GM18505 (cell line): ENCODE data around the gene RAD51B.
A peak's percentile ranks its signal among the peaks of the same experiment; 100 is the strongest.

Experiments
- ATAC-seq: cut with Tn5 transposase; IDR thresholded peaks from one replicate; pipeline ENCODE4 v1.9.1; 2021; ENCODE audit not compliant: unreplicated experiment
- POLR2A ChIP-seq: IDR thresholded peaks from 4 replicates; pipeline ENCODE4 v1.6.1; 2011; ENCODE audit warnings: borderline replicate concordance; ENCODE audit not compliant: insufficient read depth, insufficient read length; ENCODE audit errors: extremely low read depth

Gene RAD51B

DNA sequence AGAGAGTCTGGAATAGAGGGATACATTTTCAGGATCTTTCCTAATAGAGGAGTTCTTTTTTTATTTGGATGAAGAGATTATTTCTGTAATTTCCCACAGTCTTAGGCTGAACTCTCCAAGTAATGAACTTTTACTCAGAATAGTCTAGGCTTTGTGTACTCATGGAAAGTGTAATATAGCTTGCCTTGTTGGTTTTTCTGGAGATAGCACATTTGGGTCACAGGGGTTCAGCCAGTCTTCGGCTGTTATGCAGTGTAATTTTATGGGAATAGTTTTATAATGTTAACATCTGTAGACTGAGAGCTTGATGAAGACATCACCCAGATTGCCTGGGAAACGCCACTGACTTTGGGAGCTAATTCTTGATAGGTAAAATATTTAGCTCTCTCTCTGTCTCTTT is 450.8 kb downstream of the RAD51B start:
- no peak for TF ChIP-seq POLR2A
- ATAC-seq, result no peak

DNA sequence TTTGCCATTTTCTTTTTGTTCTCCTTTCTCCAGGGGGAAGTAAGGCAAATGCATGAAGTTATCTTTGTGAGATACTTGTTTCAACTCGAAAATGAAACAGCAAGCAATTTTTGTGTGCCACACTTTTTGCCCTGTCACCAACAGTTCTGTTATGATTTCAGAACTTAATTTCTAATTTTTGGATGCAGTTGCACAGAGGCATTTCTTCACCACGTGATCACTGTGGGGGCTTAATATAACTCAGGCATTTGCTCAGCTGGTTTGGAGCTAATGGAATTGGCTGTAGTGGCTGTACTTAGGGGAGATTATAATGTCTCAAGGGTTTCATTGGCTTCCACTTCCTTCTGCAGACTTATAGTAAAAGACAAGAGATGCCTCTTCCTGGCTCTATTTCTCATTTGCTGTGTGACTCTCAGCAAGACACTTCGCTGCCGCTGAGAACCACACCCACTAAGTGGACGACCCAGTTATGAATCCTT is 452.4 kb downstream of the RAD51B start:
- no peak for ATAC-seq

DNA sequence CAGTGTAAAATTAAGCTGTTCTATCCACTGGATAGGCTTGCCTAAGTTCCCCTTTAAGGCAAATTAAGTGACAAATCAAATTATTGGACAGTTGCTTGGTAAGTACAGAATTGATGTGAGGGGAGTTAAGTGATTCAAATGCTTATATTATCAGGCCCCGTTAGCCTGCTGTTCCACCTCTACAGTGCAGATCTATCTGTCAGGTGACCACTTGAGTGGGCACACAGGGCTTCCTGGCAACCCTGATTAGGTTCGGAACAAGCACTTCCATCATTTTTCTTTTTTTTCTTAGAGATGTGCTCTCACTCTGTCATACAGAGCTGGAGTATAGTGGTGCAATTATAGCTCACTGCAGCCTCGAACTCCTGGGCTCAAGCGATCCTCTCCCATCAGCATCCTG is 453.8 kb downstream of the RAD51B start:
- TF ChIP-seq POLR2A, result no peak
- no peak for ATAC-seq

More for the DNA sequence above, 452.4 kb downstream of the RAD51B start:
- TF ChIP-seq POLR2A, result no peak

DNA sequence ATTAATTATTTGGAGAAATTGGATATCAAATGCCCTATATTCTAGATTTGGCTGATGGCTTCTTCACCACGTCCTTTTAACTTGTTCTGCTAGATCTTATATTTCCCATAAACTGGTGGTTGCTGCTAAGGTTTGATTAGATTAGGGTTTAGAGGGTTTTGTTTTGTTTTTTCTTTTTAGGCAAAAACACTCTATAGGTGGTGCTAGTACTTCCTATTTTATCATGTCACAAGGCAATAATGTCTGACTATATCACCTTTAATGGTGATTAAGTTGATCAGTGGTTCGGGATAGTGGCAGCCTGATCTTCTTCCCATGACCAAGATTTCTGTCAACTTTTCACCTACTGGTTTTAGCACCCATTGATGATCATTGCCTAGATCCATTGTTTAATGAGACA is 455.1 kb downstream of the RAD51B start:
- no peak for TF ChIP-seq POLR2A
- no peak for ATAC-seq

DNA sequence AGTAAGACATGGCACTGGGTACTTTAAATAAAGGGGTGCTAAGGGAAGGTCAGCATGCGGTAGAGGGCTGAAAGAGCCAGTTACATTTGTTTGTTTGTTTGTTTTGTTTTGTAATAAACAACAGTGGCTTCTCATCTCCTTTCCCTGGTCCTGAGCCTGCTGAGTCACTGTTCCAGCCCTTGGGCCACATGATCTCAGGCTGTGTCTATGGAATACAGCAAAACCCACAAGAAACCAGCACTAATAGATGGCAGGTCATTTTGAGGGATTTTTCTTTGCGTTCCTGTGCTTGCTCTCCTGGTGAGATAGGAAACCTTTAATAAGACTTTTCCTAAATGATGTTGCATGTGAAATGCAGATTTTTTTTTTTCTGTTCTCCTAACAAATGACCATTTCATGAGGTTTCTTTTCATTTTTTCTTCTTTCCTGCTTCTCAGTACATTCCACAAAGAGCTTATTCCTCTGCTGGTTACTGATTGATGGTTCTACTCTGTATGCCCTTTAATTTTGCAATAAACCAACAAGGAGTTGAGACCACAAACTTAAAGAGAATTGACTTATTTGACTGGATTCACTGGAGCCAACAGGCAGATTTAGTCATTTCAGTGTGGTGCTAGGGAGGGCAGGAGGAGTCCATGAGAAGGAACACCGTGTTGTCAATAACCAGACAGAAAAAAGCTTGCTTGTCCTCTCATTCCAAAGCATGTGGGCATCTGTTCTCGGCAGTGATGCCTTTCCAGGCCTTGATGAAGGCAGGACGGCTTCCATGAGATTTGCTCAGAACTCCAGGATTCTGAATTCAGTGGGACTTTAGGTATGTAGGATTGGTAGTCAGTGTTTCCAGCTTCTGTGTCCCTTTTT is 459.2 kb downstream of the RAD51B start:
- ATAC-seq, result no peak
- TF ChIP-seq POLR2A, result peak; percentile 30

DNA sequence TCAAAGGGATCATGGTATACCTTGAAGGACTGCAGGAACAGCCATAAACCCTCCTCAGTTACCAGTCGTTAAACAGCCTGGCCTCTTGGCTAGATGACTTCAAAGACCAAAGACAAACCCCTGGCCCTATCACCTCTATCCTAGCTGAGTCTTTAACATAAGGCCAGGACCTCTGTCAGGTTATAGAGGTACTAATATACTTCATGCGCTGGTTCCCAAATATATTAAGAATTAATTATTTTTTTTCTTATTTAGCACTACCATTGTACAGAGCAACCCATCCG is 459.8 kb downstream of the RAD51B start:
- no peak for ATAC-seq
- no peak for TF ChIP-seq POLR2A

DNA sequence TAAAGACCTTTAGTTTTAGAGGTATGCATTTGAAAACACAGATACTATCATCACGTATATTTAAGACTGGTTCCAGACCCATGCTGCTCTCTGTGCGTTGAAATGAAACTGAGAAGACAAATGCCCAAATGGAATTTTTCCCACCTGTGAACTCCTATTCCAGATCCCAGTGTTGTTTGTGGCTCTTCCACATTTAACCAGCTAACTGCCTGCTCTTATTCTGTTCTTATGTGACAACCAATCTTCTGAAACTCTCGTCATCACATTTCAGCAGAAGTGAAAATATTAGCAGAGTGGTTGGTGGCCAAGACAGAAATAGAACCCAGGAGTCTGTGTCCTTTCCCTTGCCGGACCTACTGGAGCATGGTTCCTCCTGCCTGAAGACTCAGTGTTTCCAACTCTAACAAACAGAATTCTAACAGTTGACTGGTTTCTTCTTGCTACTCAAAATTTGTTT is 460.2 kb downstream of the RAD51B start:
- peak; percentile 37 for ATAC-seq
- peak; percentile 79 for TF ChIP-seq POLR2A

DNA sequence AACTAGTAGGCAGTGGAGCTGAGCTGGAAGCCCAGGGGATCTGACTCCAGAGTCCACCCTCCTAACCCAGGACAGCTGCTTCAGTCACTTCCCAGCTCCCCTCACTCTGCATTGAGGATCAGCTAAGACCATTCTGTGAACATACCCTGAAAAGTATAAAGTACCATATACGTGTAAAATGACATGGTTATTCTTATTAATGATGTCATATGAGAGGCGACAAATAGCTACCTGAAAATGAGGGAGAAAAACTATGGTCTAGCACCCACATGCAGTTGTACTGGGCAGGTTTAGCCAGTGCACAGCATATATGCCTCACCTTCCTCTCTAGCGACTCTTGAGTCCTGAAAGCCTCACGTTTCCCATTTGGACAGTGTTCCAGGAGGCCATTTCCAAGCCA is 461.9 kb downstream of the RAD51B start:
- TF ChIP-seq POLR2A, result no peak
- no peak for ATAC-seq

DNA sequence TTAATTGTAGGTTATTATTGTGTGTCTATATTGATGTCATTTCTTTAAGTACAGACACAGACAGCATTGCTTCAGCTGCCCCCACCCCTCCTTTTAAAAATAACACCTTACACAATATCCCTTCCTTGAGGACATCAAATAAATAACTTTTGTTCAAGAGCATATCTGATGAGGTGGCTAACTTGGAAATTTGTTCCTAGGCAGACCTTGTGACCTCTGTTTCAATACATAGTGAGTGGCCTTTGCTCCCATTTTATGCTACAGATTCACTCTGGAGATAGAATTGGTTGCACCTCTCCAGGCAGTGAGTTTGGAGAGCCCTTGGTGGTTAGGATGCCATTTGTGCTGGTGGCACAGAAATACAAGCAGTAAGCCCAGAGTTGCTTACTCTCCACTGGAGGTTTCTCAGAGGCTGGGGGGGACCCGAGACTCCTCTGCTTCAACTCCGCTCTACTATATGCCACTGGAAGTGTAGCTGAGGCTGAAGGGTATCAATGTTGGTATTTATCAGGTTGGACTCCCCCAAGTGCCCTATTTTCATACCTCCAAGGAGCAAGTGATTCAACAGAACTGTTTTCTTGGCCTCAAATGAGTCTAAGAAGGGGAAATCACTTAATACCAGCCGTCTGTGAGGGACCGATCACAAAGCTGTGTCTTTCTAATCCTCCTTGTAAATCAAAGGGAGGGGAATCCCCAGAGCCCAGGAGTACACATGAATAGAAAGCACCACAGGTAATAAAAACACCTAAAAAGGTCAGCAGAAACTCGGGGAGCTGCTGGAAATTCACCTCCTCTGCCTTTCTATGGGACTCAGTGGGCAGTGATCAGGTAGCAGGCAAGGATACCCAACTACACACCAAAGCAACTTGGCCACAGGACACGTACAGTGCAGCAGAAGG is 463.1 kb downstream of the RAD51B start:
- no peak for TF ChIP-seq POLR2A
- ATAC-seq, result no peak

DNA sequence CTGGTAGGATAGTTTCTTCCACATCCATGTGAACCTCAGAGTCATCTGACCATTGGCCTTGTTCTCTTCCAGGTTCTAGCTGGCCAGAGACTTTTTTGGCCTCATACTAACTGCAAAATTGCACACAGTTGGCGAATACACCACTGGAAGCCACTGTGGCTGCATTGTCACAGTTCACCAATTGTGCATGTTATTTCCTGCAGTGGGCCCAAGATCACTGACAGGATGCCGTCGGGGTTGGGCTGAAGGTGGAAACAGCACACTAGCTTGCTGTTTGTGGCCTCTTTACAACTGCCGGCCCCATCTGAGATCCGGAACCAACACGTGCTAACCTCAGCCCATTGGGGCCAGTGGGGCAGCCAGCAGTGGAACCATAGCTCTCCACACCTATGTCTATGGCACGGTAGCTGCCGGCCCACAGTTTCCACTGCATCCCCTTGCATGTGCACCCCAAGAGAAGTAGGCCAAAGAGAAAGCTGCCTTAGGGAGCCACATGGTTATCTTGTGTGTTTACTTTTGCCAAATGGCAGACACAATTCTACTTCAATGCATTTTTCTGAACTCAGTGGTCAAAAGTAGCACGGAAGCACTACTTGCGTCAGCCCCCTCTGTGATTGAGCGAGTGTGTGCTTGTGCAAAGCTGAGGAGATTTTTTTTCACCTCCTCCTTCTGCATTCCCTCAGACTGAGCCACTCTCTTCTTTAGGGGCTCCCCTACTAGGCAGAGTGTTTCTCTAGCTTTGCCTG is 464.0 kb downstream of the RAD51B start:
- TF ChIP-seq POLR2A, result peak; percentile 60
- ATAC-seq, result peak; percentile 48

DNA sequence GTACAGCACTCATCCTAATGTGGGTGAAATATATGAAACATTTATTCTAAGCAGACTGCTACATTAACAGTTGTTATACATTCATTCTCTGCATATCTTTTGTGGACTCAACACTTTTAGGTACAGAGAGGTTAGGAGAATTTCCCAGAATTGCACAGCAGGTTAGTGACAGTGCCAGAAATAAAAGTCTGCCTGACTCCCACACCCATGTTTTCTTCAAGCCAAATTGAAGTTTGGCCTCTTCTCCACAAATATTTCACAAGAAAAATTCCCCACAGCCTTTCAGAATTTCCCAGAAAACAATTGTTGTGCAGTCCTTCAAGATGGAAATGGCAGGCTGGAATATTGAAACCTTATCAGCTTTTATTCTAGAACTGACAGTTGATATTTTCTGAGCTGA is 464.8 kb downstream of the RAD51B start:
- peak; percentile 2 for TF ChIP-seq POLR2A
- no peak for ATAC-seq

DNA sequence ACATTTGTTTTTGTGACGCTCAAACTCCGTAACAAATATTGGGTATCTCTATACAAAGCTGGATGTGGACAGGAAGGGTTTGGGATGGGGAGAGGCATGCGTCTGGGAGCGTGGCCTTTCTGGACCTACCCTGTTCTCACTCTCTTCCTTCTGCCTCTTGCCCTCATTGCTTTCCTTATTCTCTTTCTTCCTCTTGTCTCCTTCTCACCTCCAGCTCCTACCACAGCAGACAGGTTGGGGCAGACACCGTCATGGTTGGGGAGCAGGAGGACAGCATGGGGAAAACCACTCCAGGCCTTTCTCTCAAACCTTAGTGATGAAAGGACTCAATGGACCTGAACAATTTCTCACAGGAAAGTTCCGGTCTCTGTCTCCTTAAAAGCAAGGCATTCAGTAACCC is 465.3 kb downstream of the RAD51B start:
- ATAC-seq, result no peak
- TF ChIP-seq POLR2A, result peak; percentile 5
